Mesendoderm (in vitro differentiated cells): ENCODE measurements around the gene CSAD.

Experiments used
- DNase-seq: peaks from one replicate; pipeline ENCODE4 v3.0.0; 2013
- H2AK5ac ChIP-seq: 2 replicates; pipeline ENCODE4 v1.6.1; 2013; ENCODE audit warnings: low read length, inconsistent platforms
- H2BK120ac ChIP-seq: 2 replicates; pipeline ENCODE4 v1.6.1; 2013; ENCODE audit warnings: low read depth, mild to moderate bottlenecking, low read length, moderate library complexity, mixed read lengths
- H2BK15ac ChIP-seq: replicated peaks from 2 replicates; pipeline ENCODE4 v1.6.1; 2013; ENCODE audit warnings: low read depth, mild to moderate bottlenecking, moderate library complexity
- H2BK5ac ChIP-seq: 2 replicates; pipeline ENCODE4 v1.6.1; 2013; ENCODE audit warnings: low read length, inconsistent platforms
- H3K18ac ChIP-seq: 2 replicates; pipeline ENCODE4 v1.6.1; 2013; ENCODE audit warnings: mild to moderate bottlenecking, low read length, mixed read lengths
- H3K23ac ChIP-seq: one replicate; pipeline ENCODE4 v1.6.1; 2013; ENCODE audit warnings: low read length
- H3K27ac ChIP-seq: 2 replicates; pipeline ENCODE4 v1.5.1; 2013; ENCODE audit warnings: low read depth, mild to moderate bottlenecking, inconsistent platforms, low read length, moderate library complexity
- H3K27me3 ChIP-seq: 2 replicates; pipeline ENCODE4 v1.6.1; 2013; ENCODE audit warnings: low read length, control low read depth, mild to moderate bottlenecking, inconsistent platforms; ENCODE audit not compliant: insufficient read depth, poor library complexity
- H3K36me3 ChIP-seq: 2 replicates; pipeline ENCODE4 v1.6.1; 2013; ENCODE audit warnings: low read length, inconsistent platforms; ENCODE audit not compliant: control insufficient read depth, insufficient read depth
- H3K4ac ChIP-seq: one replicate; pipeline ENCODE4 v1.6.1; 2013; ENCODE audit warnings: low read depth, mild to moderate bottlenecking, low read length, moderate library complexity
- H3K4me1 ChIP-seq: 2 replicates; pipeline ENCODE4 v1.6.1; 2013; ENCODE audit warnings: low read depth, low read length, inconsistent platforms; ENCODE audit not compliant: control insufficient read depth
- H3K4me2 ChIP-seq: 2 replicates; pipeline ENCODE4 v1.6.1; 2013; ENCODE audit warnings: low read length
- H3K4me3 ChIP-seq: 2 replicates; pipeline ENCODE4 v1.5.1; 2013; ENCODE audit warnings: mild to moderate bottlenecking, low read length
- H3K56ac ChIP-seq: one replicate; pipeline ENCODE4 v1.6.1; 2013; ENCODE audit warnings: low read length
- H3K79me1 ChIP-seq: 2 replicates; pipeline ENCODE4 v1.6.1; 2013; ENCODE audit warnings: low read length, inconsistent platforms
- H3K79me2 ChIP-seq: 2 replicates; pipeline ENCODE4 v1.6.1; 2013; ENCODE audit warnings: mild to moderate bottlenecking, low read length; ENCODE audit not compliant: control insufficient read depth, insufficient read depth
- H3K9ac ChIP-seq: 2 replicates; pipeline ENCODE4 v1.6.1; 2013; ENCODE audit warnings: low read length, inconsistent platforms
- H4K5ac ChIP-seq: one replicate; pipeline ENCODE4 v1.6.1; 2013; ENCODE audit warnings: low read length
- H4K8ac ChIP-seq: one replicate; pipeline ENCODE4 v1.6.1; 2013; ENCODE audit warnings: low read depth, mild to moderate bottlenecking, control low read depth, low read length, moderate library complexity
- WGBS: extraction: QIAGEN DNeasy Blood & Tissue Kit; methylation state at CpG from one replicate; pipeline ENCODE4 v1.1.7; 2013; ENCODE audit warnings: low lambda C conversion rate, missing lambda C conversion rate; ENCODE audit not compliant: insufficient coverage; ENCODE audit errors: extremely low coverage; 5-methylcytosine and 5-hydroxymethylcytosine counted together

The CSAD gene

GRCh38 chr12:53210843-53211242 is 30.1 kb upstream of the CSAD start:
- H3K27me3 ChIP-seq, result no peaks in the 10 kb centered on the region
- H3K4me2 ChIP-seq, result no peak overlapping the region
- peaks cover 7% of the 10 kb centered on the region for H3K79me1 ChIP-seq
- no peaks in the 10 kb centered on the region for H3K79me2 ChIP-seq
- no peak for DNase-seq
- no peak overlapping the region for H3K56ac ChIP-seq
- no peak overlapping the region for H3K9ac ChIP-seq
- H2BK5ac ChIP-seq, result no peak overlapping the region
- H3K23ac ChIP-seq, result no peak overlapping the region
- H3K36me3 ChIP-seq, result peaks cover 10% of the 10 kb centered on the region
- no peak overlapping the region for H4K8ac ChIP-seq
- no peak overlapping the region for H3K27ac ChIP-seq
- H3K4me3 ChIP-seq, result no peak overlapping the region
- no peak overlapping the region for H2BK120ac ChIP-seq
- H3K4me1 ChIP-seq, result peaks cover 22% of the 10 kb centered on the region
- no peak overlapping the region for H3K4ac ChIP-seq
- no peak overlapping the region for H2AK5ac ChIP-seq
- no peak overlapping the region for H3K18ac ChIP-seq
- WGBS, result no CpG with 5 or more reads among the region's 4 CpGs
- H4K5ac ChIP-seq, result no peak overlapping the region
- no peak overlapping the region for H2BK15ac ChIP-seq

GRCh38 chr12:53208877-53209463 is 28.2 kb upstream of the CSAD start:
- Histone ChIP-seq H3K4me2 (no peak overlapping the region), H3K18ac (no peak overlapping the region), H4K8ac (no peak overlapping the region), H3K27ac (no peak overlapping the region), H3K4me1 (peaks cover 6% of the 10 kb centered on the region), H3K23ac (no peak overlapping the region), H2BK5ac (no peak overlapping the region), H2AK5ac (no peak overlapping the region), H3K56ac (no peak overlapping the region), H3K9ac (no peak overlapping the region), H3K4ac (no peak overlapping the region), H2BK15ac (no peak overlapping the region), H3K36me3 (peaks cover 10% of the 10 kb centered on the region), H3K79me1 (peaks cover 2% of the 10 kb centered on the region), H3K79me2 (no peaks in the 10 kb centered on the region), H2BK120ac (no peak overlapping the region), H3K4me3 (no peak overlapping the region), H3K27me3 (no peaks in the 10 kb centered on the region), H4K5ac (no peak overlapping the region)
- DNase-seq, result no peak
- no CpG with 5 or more reads among the region's 7 CpGs for WGBS

GRCh38 chr12:53208435-53208834 is 27.7 kb upstream of the CSAD start:
- no peak overlapping the region for H3K9ac ChIP-seq
- no peak overlapping the region for H4K5ac ChIP-seq
- H3K79me1 ChIP-seq, result peaks cover 2% of the 10 kb centered on the region
- no peak overlapping the region for H3K4me3 ChIP-seq
- H3K27me3 ChIP-seq, result no peaks in the 10 kb centered on the region
- WGBS, result no CpG with 5 or more reads among the region's 2 CpGs
- H3K18ac ChIP-seq, result no peak overlapping the region
- no peak overlapping the region for H2BK15ac ChIP-seq
- H4K8ac ChIP-seq, result no peak overlapping the region
- H3K27ac ChIP-seq, result no peak overlapping the region
- H2BK5ac ChIP-seq, result no peak overlapping the region
- H3K4me2 ChIP-seq, result no peak overlapping the region
- H3K4ac ChIP-seq, result no peak overlapping the region
- no peak overlapping the region for H2AK5ac ChIP-seq
- no peak overlapping the region for H2BK120ac ChIP-seq
- no peak overlapping the region for H3K23ac ChIP-seq
- peaks cover 8% of the 10 kb centered on the region for H3K36me3 ChIP-seq
- no peaks in the 10 kb centered on the region for H3K79me2 ChIP-seq
- peaks cover 2% of the 10 kb centered on the region for H3K4me1 ChIP-seq
- DNase-seq, result peak; percentile 12
- peak overlapping the region; percentile 8 for H3K56ac ChIP-seq

- no peak within 1 kb of the TSS for H3K4me3 ChIP-seq
- no peak within 1 kb of the TSS for H2BK5ac ChIP-seq
- no peak within 1 kb of the TSS for H3K4ac ChIP-seq
- no peak within 1 kb of the TSS for H3K18ac ChIP-seq
- H3K79me2 ChIP-seq, result no peaks in the 10 kb centered on the region
- H3K56ac ChIP-seq, result no peak within 1 kb of the TSS
- no peak within 1 kb of the TSS for H3K23ac ChIP-seq
- no peak within 1 kb of the TSS for H3K4me2 ChIP-seq
- no peak within 1 kb of the TSS for H3K9ac ChIP-seq
- peaks cover 2% of the 10 kb centered on the region for H3K4me1 ChIP-seq
- DNase-seq, result no peak
- no peak within 1 kb of the TSS for H2BK15ac ChIP-seq
- no peak within 1 kb of the TSS for H4K5ac ChIP-seq
- no peak within 1 kb of the TSS for H4K8ac ChIP-seq
- no CpG with 5 or more reads among the region's 5 CpGs for WGBS
- H2BK120ac ChIP-seq, result no peak within 1 kb of the TSS
- peaks cover 3% of the 10 kb centered on the region for H3K36me3 ChIP-seq
- no peaks in the 10 kb centered on the region for H3K27me3 ChIP-seq
- no peak within 1 kb of the TSS for H2AK5ac ChIP-seq
- H3K79me1 ChIP-seq, result no peaks in the 10 kb centered on the region
- H3K27ac ChIP-seq, result no peak within 1 kb of the TSS
Measured at GRCh38 chr12:53207042-53207441, 26.3 kb upstream of the CSAD start, which contains the start of gene ITGB7. Gene ITGB7, minus strand, starts transcription at chr12:53207251. Its CDS starts 6,808 bp downstream, at chr12:53200443.

- H4K8ac ChIP-seq, result no peak overlapping the region
- H3K9ac ChIP-seq, result no peak overlapping the region
- H3K18ac ChIP-seq, result no peak overlapping the region
- H3K79me1 ChIP-seq, result no peaks in the 10 kb centered on the region
- H3K27me3 ChIP-seq, result no peaks in the 10 kb centered on the region
- peaks cover 2% of the 10 kb centered on the region for H3K4me1 ChIP-seq
- no peak overlapping the region for H2BK5ac ChIP-seq
- H2BK15ac ChIP-seq, result no peak overlapping the region
- WGBS, result no CpG with 5 or more reads among the region's 7 CpGs
- no peak overlapping the region for H3K4ac ChIP-seq
- no peak overlapping the region for H3K27ac ChIP-seq
- no peaks in the 10 kb centered on the region for H3K36me3 ChIP-seq
- no peak overlapping the region for H4K5ac ChIP-seq
- H3K79me2 ChIP-seq, result no peaks in the 10 kb centered on the region
- DNase-seq, result no peak
- H3K23ac ChIP-seq, result no peak overlapping the region
- no peak overlapping the region for H2BK120ac ChIP-seq
- H2AK5ac ChIP-seq, result no peak overlapping the region
- no peak overlapping the region for H3K56ac ChIP-seq
- no peak overlapping the region for H3K4me3 ChIP-seq
- H3K4me2 ChIP-seq, result no peak overlapping the region
Measured at GRCh38 chr12:53205747-53206419, 25.2 kb upstream of the CSAD start.
